GM12878 (cell line): ENCODE data around the gene FAM53B. TPM values are rescaled to one million over a fixed set of nuclear protein-coding genes. Genes with fewer than 3 reads are reported as not detected.

Experiments used
- CHD1 ChIP-seq: IDR thresholded peaks from 2 replicates; pipeline ENCODE4 v1.6.1; 2012; ENCODE audit warnings: low read depth, low read length, improper control_type of control experiment
- E2F4 ChIP-seq: IDR thresholded peaks from 2 replicates; pipeline ENCODE4 v1.6.1; 2012; ENCODE audit warnings: low read depth, low read length, improper control_type of control experiment
- ZBTB40 ChIP-seq: fragments of 450-650 bp; IDR thresholded peaks from 2 replicates; pipeline ENCODE4 v1.6.1; 2016; ENCODE audit warnings: mild to moderate bottlenecking, moderate library complexity, borderline replicate concordance
- ZNF687 ChIP-seq: fragments of 450-650 bp; IDR thresholded peaks from 2 replicates; pipeline ENCODE4 v1.6.1; 2017; ENCODE audit warnings: mild to moderate bottlenecking, moderate library complexity
- polyA plus RNA-seq, 11 experiments: library from polyadenylated mRNA; depleted of rRNA in 4 of 11; unstranded in 6 of 11; stranded (reverse) in 5 of 11; fragments of >200 nt; fragmentation: Nextera tagmentation in 4 of 11; fragmentation: Illumina TruSeq in 1 of 11; extraction: Ambion mirVana in 4 of 11; extraction: Trizol in 1 of 11; gene quantifications; 1 replicate in 1 of 11; 2 replicates in 10 of 11; pipeline versions ENCODE4 v1.2.1 to v1.2.3, GENCODE V29; 2011 to 2016; ENCODE audit warnings: inconsistent platforms in 2 of 11, missing spikeins in 2 of 11, low read depth in 1 of 11
- total RNA-seq, 4 experiments: library from RNA; depleted of rRNA in 3 of 4; stranded (reverse); fragments of >200 nt in 3 of 4; fragmentation: Illumina TruSeq in 1 of 4; extraction: Trizol in 1 of 4; gene quantifications; 2 replicates each; pipeline versions ENCODE4 v1.2.1 to v1.2.3, GENCODE V29; 2013 to 2021

Gene FAM53B
- total and polyA plus RNA-seq, 10 of the 15 experiments (the other 5 are each of a cell fraction or from before 2014, with no cell fraction given) = 0.05 to 26.3 (median 8.1) TPM

DNA sequence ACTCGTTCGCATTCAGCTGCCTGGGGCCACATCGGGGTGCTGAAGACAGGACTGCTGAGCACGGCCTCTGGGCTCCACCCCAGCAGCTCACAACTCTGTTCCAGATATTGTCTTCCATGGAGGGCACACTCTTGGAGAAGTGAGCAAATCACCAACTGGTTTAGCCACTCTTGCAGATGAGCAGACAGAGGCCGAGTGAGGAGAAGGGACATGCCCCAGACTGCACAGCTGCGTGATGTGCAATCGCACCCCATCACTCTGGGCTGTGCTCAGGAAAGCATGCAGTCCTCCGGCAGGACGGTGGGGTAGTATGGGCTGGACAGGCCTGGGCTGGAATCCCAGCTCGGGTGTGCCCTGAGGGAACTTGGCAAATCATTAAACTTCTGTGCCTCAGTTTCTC is 111.6 kb downstream of the FAM53B start (continued):
- TF ChIP-seq ZBTB40 = no peak
- TF ChIP-seq E2F4 = no peak
- TF ChIP-seq CHD1 = no peak
- no peak for TF ChIP-seq ZNF687
- TF ChIP-seq, all 136 proteins: peak for 0
